HCT116 (cell line): ENCODE data around the gene SLC25A29. TPM values are rescaled to one million over a fixed set of nuclear protein-coding genes. Genes with fewer than 3 reads are reported as not detected.

Experiments
- ATAC-seq: fragments of 200-7000 bp; cut with Tn5 transposase; 2 replicates; pipeline ENCODE4 v1.9.1; 2020; ENCODE audit warnings: mild to moderate bottlenecking, moderate library complexity
- BruUV-seq: library from RNA; stranded (reverse); fragments of 400-500 nt; replicated peaks from 2 replicates; lab custom pipeline; 2021; lab: Mats Ljungman, UMichigan
- CTCF ChIA-PET: fragments of 300-600 bp; sonication (Branson Sonifier 250); formaldehyde crosslinking; loops from one replicate; lab custom pipeline; 2021; ENCODE audit warnings: antibody characterized with exemption; lab: Charles Lee
- POLR2A ChIA-PET: fragments of 300-600, 350-600 bp; sonication (Branson Sonifier 250); formaldehyde crosslinking; loops from one replicate; lab custom pipeline; 2021; ENCODE audit warnings: antibody characterized with exemption; lab: Charles Lee
- RAD21 ChIA-PET, 2 experiments: fragments of 300-600 bp; sonication (Branson Sonifier 250); formaldehyde crosslinking; loops; one replicate each; lab custom pipeline; 2023; ENCODE audit warnings: low total read pairs in 2 of 2; ENCODE audit not compliant: uncharacterized antibody in 2 of 2, unreplicated experiment in 2 of 2, low non-redundant PET in 1 of 2; lab: Charles Lee
- DNase-seq: peaks from one replicate; pipeline ENCODE4 v3.0.0-alpha.2; 2010; ENCODE audit warnings: low read depth, low spot score
- H2AFZ ChIP-seq: fragments of 200-600 bp; shearing (Covaris generic), sonication (generic); 2 replicates; pipeline ENCODE4 v1.6.1; 2017; ENCODE audit warnings: low read depth, mixed run types, mixed read lengths, antibody characterized with exemption, low read length; ENCODE audit not compliant: poor library complexity, severe bottlenecking
- H3K27ac ChIP-seq: 2 replicates; pipeline ENCODE4 v1.5.1; 2012; ENCODE audit warnings: low read depth, low read length
- H3K27me3 ChIP-seq: fragments of 200-600 bp; sonication (generic); 2 replicates; pipeline ENCODE4 v1.6.1; 2016; ENCODE audit warnings: mixed run types, low read length, mixed read lengths; ENCODE audit not compliant: insufficient read depth
- H3K36me3 ChIP-seq, 2 experiments: fragments of 200-500 bp in 1 of 2; fragments of 200-600 bp in 1 of 2; sonication (Bioruptor generic) in 1 of 2; sonication (generic) in 1 of 2; 2 replicates each; pipeline versions ENCODE4 v1.5.1 to v1.6.1; 2014 to 2016; ENCODE audit warnings: low read length in 2 of 2, inconsistent platforms in 1 of 2, mixed read lengths in 1 of 2, mixed run types in 1 of 2; ENCODE audit not compliant: insufficient read depth in 2 of 2, control insufficient read depth in 1 of 2
- H3K4me1 ChIP-seq, 2 experiments: fragments of 200-600 bp in 1 of 2; sonication (generic) in 1 of 2; 2 replicates each; pipeline versions ENCODE4 v1.5.1 to v1.6.1; 2012 to 2017; ENCODE audit warnings: low read length in 2 of 2, inconsistent platforms in 1 of 2, mild to moderate bottlenecking in 1 of 2, mixed read lengths in 1 of 2, mixed run types in 1 of 2, moderate library complexity in 1 of 2; ENCODE audit not compliant: insufficient read depth in 2 of 2, control insufficient read depth in 1 of 2
- H3K4me2 ChIP-seq: fragments of 200-600 bp; sonication (generic); 2 replicates; pipeline ENCODE4 v1.6.1; 2017; ENCODE audit warnings: mixed run types, low read length, mixed read lengths
- H3K4me3 ChIP-seq, 2 experiments: fragments of 200-600 bp in 1 of 2; sonication (generic) in 1 of 2; replicated peaks in 1 of 2; 2 replicates each; pipeline ENCODE4 v1.5.1; 2011 to 2016; ENCODE audit warnings: low read length in 2 of 2, control low read depth in 1 of 2, low read depth in 1 of 2, mild to moderate bottlenecking in 1 of 2, mixed read lengths in 1 of 2, mixed run types in 1 of 2
- H3K79me2 ChIP-seq: fragments of 200-600 bp; sonication (generic); 2 replicates; pipeline ENCODE4 v1.6.1; 2017; ENCODE audit warnings: mild to moderate bottlenecking, mixed run types, low read length, moderate library complexity, mixed read lengths; ENCODE audit not compliant: insufficient read depth
- H3K9ac ChIP-seq: fragments of 200-600 bp; sonication (generic); 2 replicates; pipeline ENCODE4 v1.6.1; 2016; ENCODE audit warnings: low read length, mixed read lengths
- H3K9me2 ChIP-seq: fragments of 200-600 bp; sonication (generic), shearing (Covaris generic); 2 replicates; pipeline ENCODE4 v1.6.1; 2017; ENCODE audit warnings: mixed run types, mild to moderate bottlenecking, moderate library complexity; ENCODE audit not compliant: insufficient read depth
- H3K9me3 ChIP-seq, 2 experiments: fragments of 200-500 bp in 1 of 2; fragments of 200-600 bp in 1 of 2; sonication (Bioruptor generic) in 1 of 2; sonication (generic) in 1 of 2; 2 replicates each; pipeline ENCODE4 v1.6.1; 2014 to 2017; ENCODE audit warnings: low read length in 2 of 2, mixed read lengths in 2 of 2, inconsistent platforms in 1 of 2, low read depth in 1 of 2, mild to moderate bottlenecking in 1 of 2, mixed run types in 1 of 2, moderate library complexity in 1 of 2; ENCODE audit not compliant: control insufficient read depth in 1 of 2, insufficient read depth in 1 of 2
- H4K20me1 ChIP-seq: fragments of 200-600 bp; sonication (generic), shearing (Covaris generic); 2 replicates; pipeline ENCODE4 v1.6.1; 2017; ENCODE audit warnings: mixed run types, mild to moderate bottlenecking, moderate library complexity; ENCODE audit not compliant: insufficient read depth
- CBX3 ChIP-seq: IDR thresholded peaks from 2 replicates; pipeline ENCODE4 v1.6.1; 2012; ENCODE audit warnings: low read depth
- EGR1 ChIP-seq: IDR thresholded peaks from 2 replicates; pipeline ENCODE4 v1.6.1; 2012; ENCODE audit warnings: low read depth
- ELF1 ChIP-seq: IDR thresholded peaks from 2 replicates; pipeline ENCODE4 v1.6.1; 2012; ENCODE audit warnings: low read depth, borderline replicate concordance
- EZH2 ChIP-seq: fragments of 200-600 bp; sonication (generic); IDR thresholded peaks from 2 replicates; pipeline ENCODE4 v1.6.1; 2017; ENCODE audit warnings: antibody characterized with exemption, mixed run types
- EZH2phosphoT487 ChIP-seq: fragments of 200-600 bp; IDR thresholded peaks from 2 replicates; pipeline ENCODE4 v1.6.1; 2018; ENCODE audit warnings: antibody characterized with exemption, borderline replicate concordance
- FOSL1 ChIP-seq: IDR thresholded peaks from 2 replicates; pipeline ENCODE4 v1.6.1; 2012; ENCODE audit warnings: low read depth
- POLR2A ChIP-seq: IDR thresholded peaks from 2 replicates; pipeline ENCODE4 v1.7.0; 2011; ENCODE audit warnings: borderline replicate concordance; ENCODE audit not compliant: insufficient read depth, insufficient read length; ENCODE audit errors: extremely low read depth
- POLR2AphosphoS5 ChIP-seq: IDR thresholded peaks from 2 replicates; pipeline ENCODE4 v1.6.1; 2011; ENCODE audit warnings: mild to moderate bottlenecking, low read depth, low read length, moderate library complexity
- RAD21 ChIP-seq: IDR thresholded peaks from 2 replicates; pipeline ENCODE4 v1.6.1; 2012; ENCODE audit warnings: low read depth, mild to moderate bottlenecking
- YY1 ChIP-seq: IDR thresholded peaks from 2 replicates; pipeline ENCODE4 v1.6.1; 2011; ENCODE audit warnings: low read length, low read depth, moderate library complexity, mild to moderate bottlenecking; ENCODE audit not compliant: insufficient replicate concordance; ENCODE audit errors: extremely low read depth
- ZFX ChIP-seq: fragments of 450-650 bp; IDR thresholded peaks from 2 replicates; pipeline ENCODE4 v1.6.1; 2017
- ZNF274 ChIP-seq: fragments of 200-500 bp; sonication (Bioruptor generic); IDR thresholded peaks from 2 replicates; pipeline ENCODE4 v1.6.1; 2014; ENCODE audit warnings: mild to moderate bottlenecking, low read depth, low read length, inconsistent platforms
- intact Hi-C: fragments of 100-400 bp; cut with micrococcal nuclease; formaldehyde crosslinking; loops from 2 replicates; pipeline ENCODE4 v1.10.0; 2022
- total RNA-seq: library from RNA; stranded (reverse); gene quantifications from one replicate; pipeline ENCODE4 v1.2.1, GENCODE V29; 2021; ENCODE audit not compliant: unreplicated experiment
- TF ChIP-seq, protein P1 (sequence below), 3 experiments: fragments of 200-600 bp in 1 of 3; sonication (generic) in 1 of 3; IDR thresholded peaks in 2 of 3; conservative IDR thresholded peaks in 1 of 3; 2 replicates each; pipeline ENCODE4 v1.5.1; 2012 to 2017; ENCODE audit warnings: low read depth in 2 of 3, low read length in 2 of 3, antibody characterized with exemption in 1 of 3, borderline replicate concordance in 1 of 3, control low read depth in 1 of 3, mild to moderate bottlenecking in 1 of 3, mixed read lengths in 1 of 3, mixed run types in 1 of 3, moderate library complexity in 1 of 3; ENCODE audit not compliant: insufficient read depth in 1 of 3
- TF ChIP-seq, protein P2 (sequence below): IDR thresholded peaks from 2 replicates; pipeline ENCODE4 v1.6.1; 2012
- TF ChIP-seq, protein P3 (sequence below): IDR thresholded peaks from 2 replicates; pipeline ENCODE4 v1.6.1; 2012; ENCODE audit warnings: low read depth
- TF ChIP-seq, protein P4 (sequence below): IDR thresholded peaks from 2 replicates; pipeline ENCODE4 v1.6.1; 2012

The SLC25A29 gene
- total RNA-seq, 1 experiment from 2014 or later = 38.7 TPM

DNA sequence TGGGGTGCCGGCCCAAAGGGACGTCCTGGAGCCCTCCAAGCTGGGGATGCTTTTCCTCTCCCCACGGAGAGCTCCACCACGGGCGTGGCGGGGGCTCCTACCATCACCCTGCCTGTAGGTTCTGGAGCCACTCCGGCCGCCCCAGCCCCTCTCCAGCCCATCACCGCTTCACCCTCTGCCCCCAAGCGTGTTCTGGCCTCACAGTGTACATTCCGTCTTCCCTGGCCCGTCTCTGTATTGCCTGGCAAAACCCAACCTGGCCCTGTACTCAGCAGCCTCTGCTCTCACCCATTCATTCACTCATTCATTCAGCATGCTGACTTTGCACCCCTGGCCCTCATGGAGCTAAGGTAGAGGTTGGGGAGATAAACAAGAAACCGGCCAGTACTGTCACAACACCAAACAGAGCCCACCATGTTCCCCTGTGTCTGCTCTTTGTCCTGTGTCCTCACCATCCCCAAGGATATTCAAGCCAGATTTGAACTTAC is 20.3 kb downstream of the SLC25A29 start:
- POLR2A ChIA-PET = no interaction called here
- no peak for TF ChIP-seq ZFX
- TF ChIP-seq EGR1 = no peak
- TF ChIP-seq, protein P1, sequence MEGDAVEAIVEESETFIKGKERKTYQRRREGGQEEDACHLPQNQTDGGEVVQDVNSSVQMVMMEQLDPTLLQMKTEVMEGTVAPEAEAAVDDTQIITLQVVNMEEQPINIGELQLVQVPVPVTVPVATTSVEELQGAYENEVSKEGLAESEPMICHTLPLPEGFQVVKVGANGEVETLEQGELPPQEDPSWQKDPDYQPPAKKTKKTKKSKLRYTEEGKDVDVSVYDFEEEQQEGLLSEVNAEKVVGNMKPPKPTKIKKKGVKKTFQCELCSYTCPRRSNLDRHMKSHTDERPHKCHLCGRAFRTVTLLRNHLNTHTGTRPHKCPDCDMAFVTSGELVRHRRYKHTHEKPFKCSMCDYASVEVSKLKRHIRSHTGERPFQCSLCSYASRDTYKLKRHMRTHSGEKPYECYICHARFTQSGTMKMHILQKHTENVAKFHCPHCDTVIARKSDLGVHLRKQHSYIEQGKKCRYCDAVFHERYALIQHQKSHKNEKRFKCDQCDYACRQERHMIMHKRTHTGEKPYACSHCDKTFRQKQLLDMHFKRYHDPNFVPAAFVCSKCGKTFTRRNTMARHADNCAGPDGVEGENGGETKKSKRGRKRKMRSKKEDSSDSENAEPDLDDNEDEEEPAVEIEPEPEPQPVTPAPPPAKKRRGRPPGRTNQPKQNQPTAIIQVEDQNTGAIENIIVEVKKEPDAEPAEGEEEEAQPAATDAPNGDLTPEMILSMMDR (IDR thresholded peaks at IDR 0.05 in 2 of 3, conservative IDR thresholded peaks at IDR 0.05 in 1 of 3; ENCODE audit: borderline replicate concordance in 1 of 3, insufficient read depth in 1 of 3, low read depth in 2 of 3, low read length in 2 of 3) = no peak
- no peak for TF ChIP-seq ZNF274
- TF ChIP-seq POLR2AphosphoS5 = no peak
- TF ChIP-seq EZH2 = no peak
- TF ChIP-seq RAD21 = no peak
- no peak for TF ChIP-seq CBX3
- TF ChIP-seq POLR2A = no peak
- TF ChIP-seq, protein P2, sequence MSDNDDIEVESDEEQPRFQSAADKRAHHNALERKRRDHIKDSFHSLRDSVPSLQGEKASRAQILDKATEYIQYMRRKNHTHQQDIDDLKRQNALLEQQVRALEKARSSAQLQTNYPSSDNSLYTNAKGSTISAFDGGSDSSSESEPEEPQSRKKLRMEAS = no peak
- no peak for TF ChIP-seq ELF1
- TF ChIP-seq, protein P3, sequence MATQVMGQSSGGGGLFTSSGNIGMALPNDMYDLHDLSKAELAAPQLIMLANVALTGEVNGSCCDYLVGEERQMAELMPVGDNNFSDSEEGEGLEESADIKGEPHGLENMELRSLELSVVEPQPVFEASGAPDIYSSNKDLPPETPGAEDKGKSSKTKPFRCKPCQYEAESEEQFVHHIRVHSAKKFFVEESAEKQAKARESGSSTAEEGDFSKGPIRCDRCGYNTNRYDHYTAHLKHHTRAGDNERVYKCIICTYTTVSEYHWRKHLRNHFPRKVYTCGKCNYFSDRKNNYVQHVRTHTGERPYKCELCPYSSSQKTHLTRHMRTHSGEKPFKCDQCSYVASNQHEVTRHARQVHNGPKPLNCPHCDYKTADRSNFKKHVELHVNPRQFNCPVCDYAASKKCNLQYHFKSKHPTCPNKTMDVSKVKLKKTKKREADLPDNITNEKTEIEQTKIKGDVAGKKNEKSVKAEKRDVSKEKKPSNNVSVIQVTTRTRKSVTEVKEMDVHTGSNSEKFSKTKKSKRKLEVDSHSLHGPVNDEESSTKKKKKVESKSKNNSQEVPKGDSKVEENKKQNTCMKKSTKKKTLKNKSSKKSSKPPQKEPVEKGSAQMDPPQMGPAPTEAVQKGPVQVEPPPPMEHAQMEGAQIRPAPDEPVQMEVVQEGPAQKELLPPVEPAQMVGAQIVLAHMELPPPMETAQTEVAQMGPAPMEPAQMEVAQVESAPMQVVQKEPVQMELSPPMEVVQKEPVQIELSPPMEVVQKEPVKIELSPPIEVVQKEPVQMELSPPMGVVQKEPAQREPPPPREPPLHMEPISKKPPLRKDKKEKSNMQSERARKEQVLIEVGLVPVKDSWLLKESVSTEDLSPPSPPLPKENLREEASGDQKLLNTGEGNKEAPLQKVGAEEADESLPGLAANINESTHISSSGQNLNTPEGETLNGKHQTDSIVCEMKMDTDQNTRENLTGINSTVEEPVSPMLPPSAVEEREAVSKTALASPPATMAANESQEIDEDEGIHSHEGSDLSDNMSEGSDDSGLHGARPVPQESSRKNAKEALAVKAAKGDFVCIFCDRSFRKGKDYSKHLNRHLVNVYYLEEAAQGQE = no peak
- TF ChIP-seq FOSL1 = no peak
- no peak for TF ChIP-seq EZH2phosphoT487
- TF ChIP-seq YY1 = no peak
- TF ChIP-seq, protein P4, sequence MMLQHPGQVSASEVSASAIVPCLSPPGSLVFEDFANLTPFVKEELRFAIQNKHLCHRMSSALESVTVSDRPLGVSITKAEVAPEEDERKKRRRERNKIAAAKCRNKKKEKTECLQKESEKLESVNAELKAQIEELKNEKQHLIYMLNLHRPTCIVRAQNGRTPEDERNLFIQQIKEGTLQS = no peak
- peaks cover 5 to 20% of the 10 kb centered on the region in 2 experiments; a peak in 2 of 4 replicates for H3K4me1 ChIP-seq
- H3K4me3 ChIP-seq = peak overlapping the region; percentile 49 to 65
- DNase-seq = no peak
- H3K9me3 ChIP-seq = no peaks in the 10 kb centered on the region
- 0 out of 2 replicates have a peak, but pooled peaks cover 4% of the 10 kb centered on the region for H4K20me1 ChIP-seq
- intact Hi-C loops = loop anchor here (5.0 kb wide), 1 partner anchor 91 kb away; the partner anchor contains the start of gene WDR25
- no TSS peak for BruUV-seq
- ATAC-seq = no peak; the same call in 1 of the 2 replicates
- no peaks in the 10 kb centered on the region for H3K9me2 ChIP-seq
- no peak overlapping the region for H2AFZ ChIP-seq
- no peaks in the 10 kb centered on the region for H3K27me3 ChIP-seq
- peak overlapping the region; percentile 79 for H3K9ac ChIP-seq
- RAD21 ChIA-PET = no interaction called here
- H3K36me3 ChIP-seq = no peaks in the 10 kb centered on the region
- peaks cover 18% of the 10 kb centered on the region for H3K79me2 ChIP-seq
- peak overlapping the region; percentile 96 for H3K27ac ChIP-seq
- CTCF ChIA-PET = interaction anchor here (0.7 to 3.6 kb wide), 6 partner anchors 11 to 45 kb away, joined by 3 to 19 read pairs (median 4); no protein-coding TSS in a partner anchor
- H3K4me2 ChIP-seq = peak overlapping the region; percentile 90
